ENCODE results near the gene PCDH15.

DNA sequence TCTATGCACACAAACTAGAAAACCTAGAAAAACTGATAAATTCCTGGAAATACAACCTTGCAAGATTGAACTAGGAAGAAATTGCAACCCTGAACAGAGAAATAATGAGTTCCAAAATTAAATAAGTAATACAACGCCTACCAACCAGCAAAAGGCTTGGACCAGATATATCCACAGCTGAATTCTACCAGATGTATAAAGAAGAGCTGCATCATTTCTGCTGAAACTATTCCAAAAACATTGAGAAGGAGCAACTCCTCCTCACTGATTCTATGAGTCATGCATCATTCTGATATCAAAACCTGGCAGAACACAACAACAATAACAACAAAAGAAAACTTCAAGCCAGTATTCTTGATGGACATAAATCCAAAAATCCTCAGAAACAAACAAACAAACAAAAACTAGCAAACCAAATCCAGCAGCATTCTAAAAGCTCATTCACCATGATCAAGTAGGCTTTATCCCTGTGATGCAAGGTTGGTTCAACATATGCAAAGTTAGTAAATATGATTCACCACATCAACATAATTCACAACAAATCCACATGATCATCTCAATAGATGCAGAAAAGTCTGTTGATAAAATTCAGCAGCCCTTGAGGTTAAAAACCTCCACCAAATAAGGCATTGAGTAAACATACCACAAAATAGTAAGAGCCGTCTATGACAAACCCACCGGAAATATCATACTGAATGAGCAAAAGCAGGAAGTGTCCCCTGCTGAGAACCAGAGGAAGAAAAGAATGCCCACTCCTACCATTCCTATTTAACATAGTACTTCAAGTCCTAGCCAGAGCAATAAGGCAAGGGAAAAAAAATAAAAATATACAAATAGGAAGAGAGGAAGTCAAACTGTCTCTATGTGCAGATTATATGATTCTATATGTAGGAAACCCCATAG lies 98.2 kb downstream of the PCDH15 start:
- TF ChIP-seq, protein P1, sequence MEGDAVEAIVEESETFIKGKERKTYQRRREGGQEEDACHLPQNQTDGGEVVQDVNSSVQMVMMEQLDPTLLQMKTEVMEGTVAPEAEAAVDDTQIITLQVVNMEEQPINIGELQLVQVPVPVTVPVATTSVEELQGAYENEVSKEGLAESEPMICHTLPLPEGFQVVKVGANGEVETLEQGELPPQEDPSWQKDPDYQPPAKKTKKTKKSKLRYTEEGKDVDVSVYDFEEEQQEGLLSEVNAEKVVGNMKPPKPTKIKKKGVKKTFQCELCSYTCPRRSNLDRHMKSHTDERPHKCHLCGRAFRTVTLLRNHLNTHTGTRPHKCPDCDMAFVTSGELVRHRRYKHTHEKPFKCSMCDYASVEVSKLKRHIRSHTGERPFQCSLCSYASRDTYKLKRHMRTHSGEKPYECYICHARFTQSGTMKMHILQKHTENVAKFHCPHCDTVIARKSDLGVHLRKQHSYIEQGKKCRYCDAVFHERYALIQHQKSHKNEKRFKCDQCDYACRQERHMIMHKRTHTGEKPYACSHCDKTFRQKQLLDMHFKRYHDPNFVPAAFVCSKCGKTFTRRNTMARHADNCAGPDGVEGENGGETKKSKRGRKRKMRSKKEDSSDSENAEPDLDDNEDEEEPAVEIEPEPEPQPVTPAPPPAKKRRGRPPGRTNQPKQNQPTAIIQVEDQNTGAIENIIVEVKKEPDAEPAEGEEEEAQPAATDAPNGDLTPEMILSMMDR (IDR thresholded peaks at IDR 0.05): no peak
- no peak for TF ChIP-seq POLR2A (IDR thresholded peaks at IDR 0.05)
